Kidney capillary endothelial cell (primary cell): ENCODE measurements around the gene CTSE.

Experiments used
- DNase-seq: peaks from one replicate; pipeline ENCODE4 v3.0.0-alpha.2; 2018; ENCODE audit warnings: low spot score

CTSE gene

GRCh38 chr1:206049919-206050600 is 26.4 kb upstream of the CTSE start:
- DNase-seq: no peak

- no peak for DNase-seq
Observed at GRCh38 chr1:206049293-206049692, 25.6 kb upstream of the CTSE start.

- no peak for DNase-seq
Observed at GRCh38 chr1:206048582-206048981, 24.9 kb upstream of the CTSE start.

GRCh38 chr1:206047271-206047670 is 23.6 kb upstream of the CTSE start:
- no peak for DNase-seq

- DNase-seq: no peak
Observed at GRCh38 chr1:206041640-206042039, 17.9 kb upstream of the CTSE start.

- no peak for DNase-seq
Observed at GRCh38 chr1:206040328-206040727, 16.6 kb upstream of the CTSE start.

- DNase-seq: no peak
Observed at GRCh38 chr1:206039046-206039973, 15.6 kb upstream of the CTSE start.

GRCh38 chr1:206037581-206037980 is 13.9 kb upstream of the CTSE start:
- no peak for DNase-seq

GRCh38 chr1:206036663-206037455 is 13.2 kb upstream of the CTSE start:
- no peak for DNase-seq

GRCh38 chr1:206035027-206035426 is 11.3 kb upstream of the CTSE start:
- no peak for DNase-seq

GRCh38 chr1:206032380-206033140 is 8.9 kb upstream of the CTSE start:
- no peak for DNase-seq

- DNase-seq: peak; percentile 38
Observed at GRCh38 chr1:206030714-206031113, 7.0 kb upstream of the CTSE start.

GRCh38 chr1:206030191-206030590 is 6.5 kb upstream of the CTSE start:
- DNase-seq: no peak

GRCh38 chr1:206029484-206029883 is 5.8 kb upstream of the CTSE start:
- DNase-seq: no peak

- no peak for DNase-seq
Observed at GRCh38 chr1:206025283-206025820, 1.7 kb upstream of the CTSE start.

GRCh38 chr1:206022766-206023165 is 929 bp downstream of the CTSE start:
- no peak for DNase-seq

- peak; percentile 45 for DNase-seq
Observed at GRCh38 chr1:206021626-206022365, 1.9 kb downstream of the CTSE start.

- no peak for DNase-seq
Observed at GRCh38 chr1:206021008-206021625, 2.6 kb downstream of the CTSE start.

GRCh38 chr1:206020393-206021007 is 3.2 kb downstream of the CTSE start:
- DNase-seq: no peak

GRCh38 chr1:206015071-206015470 is 8.6 kb downstream of the CTSE start:
- DNase-seq: no peak
